Neural progenitor cell (in vitro differentiated cells): ENCODE measurements around the gene C16orf46.

Experiments used
- EZH2 ChIP-seq: fragments of 200-600 bp; sonication (generic); IDR thresholded peaks from 2 replicates; pipeline ENCODE4 v1.6.1; 2017; ENCODE audit warnings: antibody characterized with exemption, mild to moderate bottlenecking, moderate library complexity
- EZH2phosphoT487 ChIP-seq: fragments of 200-600 bp; sonication (generic); IDR thresholded peaks from 2 replicates; pipeline ENCODE4 v1.6.1; 2017; ENCODE audit warnings: antibody characterized with exemption
- TF ChIP-seq, protein P1 (sequence below): fragments of 200-600 bp; sonication (generic); IDR thresholded peaks from 2 replicates; pipeline ENCODE4 v1.5.1; 2017; ENCODE audit warnings: antibody characterized with exemption, mild to moderate bottlenecking

DNA sequence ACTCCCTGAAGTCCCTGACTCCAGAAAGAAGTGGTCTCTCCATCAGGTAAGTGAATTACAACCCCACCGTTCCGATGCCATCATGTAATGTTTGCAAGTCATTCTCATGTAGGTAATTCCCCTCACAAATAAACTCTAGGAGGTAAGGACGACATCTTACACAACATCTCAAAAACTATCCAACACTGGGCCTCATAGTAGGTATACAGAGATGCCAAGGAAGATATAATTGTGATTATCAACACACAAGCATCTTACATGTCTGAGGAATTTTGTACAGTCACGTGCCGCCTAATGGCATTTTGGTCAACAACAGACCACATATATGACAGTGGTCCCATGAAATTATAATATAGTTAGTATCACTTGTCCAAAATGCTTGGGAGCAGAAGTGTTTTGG is 11.8 kb upstream of the C16orf46 start:
- no peak for TF ChIP-seq EZH2phosphoT487
- TF ChIP-seq, protein P1, sequence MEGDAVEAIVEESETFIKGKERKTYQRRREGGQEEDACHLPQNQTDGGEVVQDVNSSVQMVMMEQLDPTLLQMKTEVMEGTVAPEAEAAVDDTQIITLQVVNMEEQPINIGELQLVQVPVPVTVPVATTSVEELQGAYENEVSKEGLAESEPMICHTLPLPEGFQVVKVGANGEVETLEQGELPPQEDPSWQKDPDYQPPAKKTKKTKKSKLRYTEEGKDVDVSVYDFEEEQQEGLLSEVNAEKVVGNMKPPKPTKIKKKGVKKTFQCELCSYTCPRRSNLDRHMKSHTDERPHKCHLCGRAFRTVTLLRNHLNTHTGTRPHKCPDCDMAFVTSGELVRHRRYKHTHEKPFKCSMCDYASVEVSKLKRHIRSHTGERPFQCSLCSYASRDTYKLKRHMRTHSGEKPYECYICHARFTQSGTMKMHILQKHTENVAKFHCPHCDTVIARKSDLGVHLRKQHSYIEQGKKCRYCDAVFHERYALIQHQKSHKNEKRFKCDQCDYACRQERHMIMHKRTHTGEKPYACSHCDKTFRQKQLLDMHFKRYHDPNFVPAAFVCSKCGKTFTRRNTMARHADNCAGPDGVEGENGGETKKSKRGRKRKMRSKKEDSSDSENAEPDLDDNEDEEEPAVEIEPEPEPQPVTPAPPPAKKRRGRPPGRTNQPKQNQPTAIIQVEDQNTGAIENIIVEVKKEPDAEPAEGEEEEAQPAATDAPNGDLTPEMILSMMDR, result no peak
- TF ChIP-seq EZH2, result no peak
